Bronchial epithelial cell (primary cell): Measurements from ENCODE around the gene PRTFDC1. TPM values are rescaled to one million over a fixed set of nuclear protein-coding genes. Genes with fewer than 3 reads are reported as not detected.

Experiments
- DNase-seq: peaks from one replicate; pipeline ENCODE4 v3.0.0-alpha.2; 2010; ENCODE audit warnings: low read depth
- FAIRE-seq: peaks from 2 replicates; lab custom pipeline; 2011; peaks lifted over from hg19 to GRCh38; lab: Jason Lieb, UNC
- H3K27me3 ChIP-seq: 2 replicates; pipeline ENCODE4 v1.5.1; 2011; ENCODE audit warnings: low read length; ENCODE audit not compliant: control insufficient read depth, insufficient read depth
- H3K36me3 ChIP-seq: 2 replicates; pipeline ENCODE4 v1.5.1; 2011; ENCODE audit warnings: low read length; ENCODE audit not compliant: control insufficient read depth, insufficient read depth
- H3K4me3 ChIP-seq: 2 replicates; pipeline ENCODE4 v1.5.1; 2011; ENCODE audit warnings: mild to moderate bottlenecking, low read depth, low read length, control low read depth
- CTCF ChIP-seq: IDR thresholded peaks from 2 replicates; pipeline ENCODE4 v1.5.1; 2011; ENCODE audit warnings: mild to moderate bottlenecking, moderate library complexity, low read length, control low read depth, inconsistent platforms; ENCODE audit not compliant: insufficient read depth, severe bottlenecking
- total RNA-seq: library from RNA; depleted of rRNA; stranded (reverse); fragments of >200 nt; gene quantifications from 2 replicates; pipeline ENCODE4 v1.2.1, GENCODE V29; 2014

Gene PRTFDC1
- total RNA-seq, 1 donor from 2014 or later = 5.5 TPM

- FAIRE-seq (no peak), DNase-seq (no peak)
- no peak for TF ChIP-seq CTCF
These were observed 30.7 kb upstream of the PRTFDC1 start for GRCh38 chr10:24983130-24983529.

GRCh38 chr10:24982319-24983112, 30.1 kb upstream of the PRTFDC1 start:
- Histone ChIP-seq H3K4me3 (no peak overlapping the region), H3K27me3 (no peaks in the 10 kb centered on the region), H3K36me3 (no peaks in the 10 kb centered on the region)
- no peak for TF ChIP-seq CTCF
- FAIRE-seq (no peak), DNase-seq (no peak)

More at GRCh38 chr10:24983130-24983529, 30.7 kb upstream of the PRTFDC1 start:
- no peak overlapping the region for H3K4me3 ChIP-seq
- no peaks in the 10 kb centered on the region for H3K27me3 ChIP-seq
- H3K36me3 ChIP-seq = no peaks in the 10 kb centered on the region

GRCh38 chr10:24981161-24981710, 28.8 kb upstream of the PRTFDC1 start:
- FAIRE-seq (no peak), DNase-seq (no peak)
- Histone ChIP-seq H3K27me3 (no peaks in the 10 kb centered on the region), H3K4me3 (no peak overlapping the region), H3K36me3 (no peaks in the 10 kb centered on the region)
- no peak for TF ChIP-seq CTCF

GRCh38 chr10:24979685-24980084, 27.3 kb upstream of the PRTFDC1 start:
- TF ChIP-seq CTCF = no peak
- DNase-seq (no peak), FAIRE-seq (no peak)
- Histone ChIP-seq H3K4me3 (no peak overlapping the region), H3K36me3 (no peaks in the 10 kb centered on the region), H3K27me3 (no peaks in the 10 kb centered on the region)

- Histone ChIP-seq H3K36me3 (no peaks in the 10 kb centered on the region), H3K4me3 (no peak overlapping the region), H3K27me3 (no peaks in the 10 kb centered on the region)
- no peak for TF ChIP-seq CTCF
- no peak for DNase-seq
- no peak for FAIRE-seq
These were observed 22.6 kb upstream of the PRTFDC1 start for GRCh38 chr10:24974976-24975375.
